ENCODE measurements around the gene GAA. TPM values are rescaled to one million over a fixed set of nuclear protein-coding genes. Genes with fewer than 3 reads are reported as not detected.

GAA gene
- total RNA-seq, 1 experiment from 2014 or later, result 131 TPM

DNA sequence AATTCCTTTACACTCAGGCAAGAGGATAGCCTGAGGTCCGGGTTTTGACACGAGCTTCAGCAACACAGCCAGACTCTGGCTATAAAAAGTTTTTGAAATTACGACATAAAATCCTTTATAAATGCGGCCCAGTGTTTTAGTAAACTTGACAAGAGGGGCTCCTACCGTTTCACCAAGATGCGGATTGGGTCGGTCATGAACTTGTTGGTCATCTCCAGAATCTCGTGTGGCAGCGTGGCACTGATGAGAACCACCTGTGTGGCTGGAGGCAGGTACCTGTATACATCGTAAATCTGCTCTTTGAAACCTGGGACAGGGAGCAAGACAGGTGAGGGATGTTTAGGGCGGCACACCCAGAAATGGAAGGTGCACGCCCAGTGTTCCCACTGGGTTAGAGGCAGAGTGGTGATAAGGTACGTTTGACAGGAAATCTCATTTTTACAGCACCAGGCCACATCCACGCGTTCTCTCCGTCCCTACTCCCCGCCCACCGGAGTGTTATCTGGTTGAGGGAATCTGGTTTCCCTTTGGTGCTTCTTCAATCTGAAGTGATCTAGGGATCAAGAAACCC is 37.6 kb downstream of the GAA start:
- Histone ChIP-seq H3K9me3 (ENCODE audit: control insufficient read depth in 1 of 2, insufficient read depth in 1 of 2, low read depth in 1 of 2, low read length in 2 of 2) (no peaks in the 10 kb centered on the region), H3K36me3 (ENCODE audit: control insufficient read depth in 1 of 2, insufficient read depth in 2 of 2, low read length in 2 of 2) (peaks cover 95 to 98% of the 10 kb centered on the region in 2 experiments), H3K4me1 (ENCODE audit: control insufficient read depth in 1 of 2, insufficient read depth in 2 of 2, low read length in 2 of 2) (no peaks in the 10 kb centered on the region), H3K4me3 (replicated peaks in 1 of 2; ENCODE audit: low read depth in 1 of 2, low read length in 2 of 2) (no peak overlapping the region), H2AFZ (ENCODE audit: low read depth, low read length, poor library complexity, severe bottlenecking) (no peak overlapping the region), H3K4me2 (ENCODE audit: low read length) (no peak overlapping the region), H3K27me3 (ENCODE audit: insufficient read depth, low read length) (no peaks in the 10 kb centered on the region), H3K9me2 (ENCODE audit: insufficient read depth) (no peaks in the 10 kb centered on the region), H4K20me1 (ENCODE audit: insufficient read depth) (peaks cover 5% of the 10 kb centered on the region; the same call in 1 of the 2 replicates), H3K27ac (ENCODE audit: low read depth, low read length) (no peak overlapping the region), H3K9ac (ENCODE audit: low read length) (no peak overlapping the region), H3K79me2 (ENCODE audit: insufficient read depth, low read length) (peaks cover 51% of the 10 kb centered on the region)
- ATAC-seq, result no peak; the same call in 1 of the 2 replicates
- no peak for DNase-seq (ENCODE audit: low read depth, low spot score)
- TF ChIP-seq EZH2phosphoT487 (IDR thresholded peaks at IDR 0.05; ENCODE audit: borderline replicate concordance) (no peak), JUND (IDR thresholded peaks at IDR 0.05) (no peak), POLR2A (IDR thresholded peaks at IDR 0.05; ENCODE audit: borderline replicate concordance, extremely low read depth, insufficient read depth, insufficient read length) (no peak), SIN3A (IDR thresholded peaks at IDR 0.05; ENCODE audit: low read depth) (no peak), TCF7L2 (IDR thresholded peaks at IDR 0.05; ENCODE audit: borderline replicate concordance, extremely low read depth, insufficient read depth, insufficient read length) (no peak)
- ChIA-PET RAD21 (ENCODE audit: low non-redundant PET in 1 of 2, low total read pairs in 2 of 2, uncharacterized antibody in 2 of 2, unreplicated experiment in 2 of 2) (no interaction called here), POLR2A (no interaction called here), CTCF (no interaction called here)
- no TSS peak for BruUV-seq (replicated peaks)
- intact Hi-C loops (cut with micrococcal nuclease), result no loop called here

DNA sequence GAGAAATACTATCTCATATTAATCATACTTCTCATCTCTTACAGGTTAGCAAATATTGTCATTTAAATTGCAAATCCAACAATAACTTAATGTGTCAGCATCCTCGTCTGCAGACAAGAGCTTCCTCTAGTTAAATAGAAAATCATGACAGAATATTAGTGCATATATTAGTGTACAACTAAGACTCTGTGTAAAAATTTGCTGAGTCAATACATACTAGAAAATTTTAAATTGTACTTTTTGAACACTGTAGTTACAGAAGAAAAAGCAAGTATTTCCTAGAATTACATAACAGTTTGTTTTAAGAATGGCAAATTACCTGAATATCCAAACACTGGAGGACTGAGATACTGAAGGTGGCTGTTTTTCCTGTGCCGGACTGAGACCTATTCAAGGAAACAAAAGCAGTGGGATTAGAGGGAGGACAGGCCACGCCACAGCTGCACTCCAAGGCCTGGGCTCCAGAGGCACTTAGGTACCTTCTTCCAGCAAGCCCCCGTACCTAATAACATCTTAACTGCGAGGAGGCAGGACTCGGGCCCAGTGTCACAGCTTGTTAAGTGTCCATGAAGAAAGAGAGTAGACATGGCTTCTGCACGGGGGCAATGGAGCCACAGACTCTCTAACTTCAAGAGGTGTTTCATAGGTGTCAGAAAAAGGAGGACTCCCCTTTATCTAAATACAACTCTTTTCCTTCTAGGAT is 40.2 kb downstream of the GAA start:
- H3K4me3 ChIP-seq (replicated peaks in 1 of 2; ENCODE audit: low read depth in 1 of 2, low read length in 2 of 2), result no peak overlapping the region
- H3K27me3 ChIP-seq (ENCODE audit: insufficient read depth, low read length), result no peaks in the 10 kb centered on the region
- no TSS peak for BruUV-seq (replicated peaks)
- no peak for ATAC-seq
- CTCF ChIA-PET, result no interaction called here
- H3K27ac ChIP-seq (ENCODE audit: low read depth, low read length), result no peak overlapping the region
- H4K20me1 ChIP-seq (ENCODE audit: insufficient read depth), result peaks cover 27% of the 10 kb centered on the region; the same call in 1 of the 2 replicates
- no peak for DNase-seq (ENCODE audit: low read depth, low spot score)
- no peak overlapping the region for H3K4me2 ChIP-seq (ENCODE audit: low read length)
- RAD21 ChIA-PET (ENCODE audit: low non-redundant PET in 1 of 2, low total read pairs in 2 of 2, uncharacterized antibody in 2 of 2, unreplicated experiment in 2 of 2), result no interaction called here
- intact Hi-C loops (cut with micrococcal nuclease), result no loop called here
- POLR2A ChIA-PET, result interaction anchor here (1.3 kb wide), 1 partner anchor 8 kb away, joined by 3 read pairs; no protein-coding TSS in a partner anchor
- peaks cover 81 to 86% of the 10 kb centered on the region in 2 experiments for H3K36me3 ChIP-seq (ENCODE audit: control insufficient read depth in 1 of 2, insufficient read depth in 2 of 2, low read length in 2 of 2)
- peaks cover 78% of the 10 kb centered on the region for H3K79me2 ChIP-seq (ENCODE audit: insufficient read depth, low read length)
- no peaks in the 10 kb centered on the region for H3K9me3 ChIP-seq (ENCODE audit: control insufficient read depth in 1 of 2, insufficient read depth in 1 of 2, low read depth in 1 of 2, low read length in 2 of 2)
- peaks cover 12% of the 10 kb centered on the region in 2 experiments for H3K4me1 ChIP-seq (ENCODE audit: control insufficient read depth in 1 of 2, insufficient read depth in 2 of 2, low read length in 2 of 2)
- no peaks in the 10 kb centered on the region for H3K9me2 ChIP-seq (ENCODE audit: insufficient read depth)
- H3K9ac ChIP-seq (ENCODE audit: low read length), result no peak overlapping the region
- no peak overlapping the region for H2AFZ ChIP-seq (ENCODE audit: low read depth, low read length, poor library complexity, severe bottlenecking)
- TF ChIP-seq, protein P1, sequence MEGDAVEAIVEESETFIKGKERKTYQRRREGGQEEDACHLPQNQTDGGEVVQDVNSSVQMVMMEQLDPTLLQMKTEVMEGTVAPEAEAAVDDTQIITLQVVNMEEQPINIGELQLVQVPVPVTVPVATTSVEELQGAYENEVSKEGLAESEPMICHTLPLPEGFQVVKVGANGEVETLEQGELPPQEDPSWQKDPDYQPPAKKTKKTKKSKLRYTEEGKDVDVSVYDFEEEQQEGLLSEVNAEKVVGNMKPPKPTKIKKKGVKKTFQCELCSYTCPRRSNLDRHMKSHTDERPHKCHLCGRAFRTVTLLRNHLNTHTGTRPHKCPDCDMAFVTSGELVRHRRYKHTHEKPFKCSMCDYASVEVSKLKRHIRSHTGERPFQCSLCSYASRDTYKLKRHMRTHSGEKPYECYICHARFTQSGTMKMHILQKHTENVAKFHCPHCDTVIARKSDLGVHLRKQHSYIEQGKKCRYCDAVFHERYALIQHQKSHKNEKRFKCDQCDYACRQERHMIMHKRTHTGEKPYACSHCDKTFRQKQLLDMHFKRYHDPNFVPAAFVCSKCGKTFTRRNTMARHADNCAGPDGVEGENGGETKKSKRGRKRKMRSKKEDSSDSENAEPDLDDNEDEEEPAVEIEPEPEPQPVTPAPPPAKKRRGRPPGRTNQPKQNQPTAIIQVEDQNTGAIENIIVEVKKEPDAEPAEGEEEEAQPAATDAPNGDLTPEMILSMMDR (IDR thresholded peaks at IDR 0.05 in 2 of 3, conservative IDR thresholded peaks at IDR 0.05 in 1 of 3; ENCODE audit: borderline replicate concordance in 1 of 3, insufficient read depth in 1 of 3, low read depth in 2 of 3, low read length in 2 of 3), result no peak
- TF ChIP-seq FOSL1 (IDR thresholded peaks at IDR 0.05; ENCODE audit: low read depth), result no peak
- TF ChIP-seq ZNF274 (IDR thresholded peaks at IDR 0.05; ENCODE audit: low read depth, low read length), result no peak
- no peak for TF ChIP-seq CBX3 (IDR thresholded peaks at IDR 0.05; ENCODE audit: low read depth)
- TF ChIP-seq EGR1 (IDR thresholded peaks at IDR 0.05; ENCODE audit: low read depth), result no peak
- TF ChIP-seq TCF7L2 (IDR thresholded peaks at IDR 0.05; ENCODE audit: borderline replicate concordance, extremely low read depth, insufficient read depth, insufficient read length), result no peak
- TF ChIP-seq, protein P2, sequence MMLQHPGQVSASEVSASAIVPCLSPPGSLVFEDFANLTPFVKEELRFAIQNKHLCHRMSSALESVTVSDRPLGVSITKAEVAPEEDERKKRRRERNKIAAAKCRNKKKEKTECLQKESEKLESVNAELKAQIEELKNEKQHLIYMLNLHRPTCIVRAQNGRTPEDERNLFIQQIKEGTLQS (IDR thresholded peaks at IDR 0.05), result no peak
- TF ChIP-seq POLR2AphosphoS5 (IDR thresholded peaks at IDR 0.05; ENCODE audit: low read depth, low read length), result no peak
- TF ChIP-seq CEBPB (IDR thresholded peaks at IDR 0.05; ENCODE audit: low read depth), result no peak
- TF ChIP-seq JUND (IDR thresholded peaks at IDR 0.05), result no peak
- no peak for TF ChIP-seq SP1 (IDR thresholded peaks at IDR 0.05; ENCODE audit: low read depth)
- no peak for TF ChIP-seq RAD21 (IDR thresholded peaks at IDR 0.05; ENCODE audit: low read depth)
- no peak for TF ChIP-seq SIN3A (IDR thresholded peaks at IDR 0.05; ENCODE audit: low read depth)
- no peak for TF ChIP-seq ELF1 (IDR thresholded peaks at IDR 0.05; ENCODE audit: borderline replicate concordance, low read depth)

Data from HCT116 (cell line).